CD4-positive, alpha-beta T cell treated with Interleukin-2 at 100 ng/mL for 4 hours (primary cell): ENCODE measurements around the gene YTHDF1.

Experiments used
- DNase-seq: peaks from one replicate; pipeline ENCODE4 v3.0.0-alpha.2; 2020; ENCODE audit warnings: low spot score

The YTHDF1 gene

DNA sequence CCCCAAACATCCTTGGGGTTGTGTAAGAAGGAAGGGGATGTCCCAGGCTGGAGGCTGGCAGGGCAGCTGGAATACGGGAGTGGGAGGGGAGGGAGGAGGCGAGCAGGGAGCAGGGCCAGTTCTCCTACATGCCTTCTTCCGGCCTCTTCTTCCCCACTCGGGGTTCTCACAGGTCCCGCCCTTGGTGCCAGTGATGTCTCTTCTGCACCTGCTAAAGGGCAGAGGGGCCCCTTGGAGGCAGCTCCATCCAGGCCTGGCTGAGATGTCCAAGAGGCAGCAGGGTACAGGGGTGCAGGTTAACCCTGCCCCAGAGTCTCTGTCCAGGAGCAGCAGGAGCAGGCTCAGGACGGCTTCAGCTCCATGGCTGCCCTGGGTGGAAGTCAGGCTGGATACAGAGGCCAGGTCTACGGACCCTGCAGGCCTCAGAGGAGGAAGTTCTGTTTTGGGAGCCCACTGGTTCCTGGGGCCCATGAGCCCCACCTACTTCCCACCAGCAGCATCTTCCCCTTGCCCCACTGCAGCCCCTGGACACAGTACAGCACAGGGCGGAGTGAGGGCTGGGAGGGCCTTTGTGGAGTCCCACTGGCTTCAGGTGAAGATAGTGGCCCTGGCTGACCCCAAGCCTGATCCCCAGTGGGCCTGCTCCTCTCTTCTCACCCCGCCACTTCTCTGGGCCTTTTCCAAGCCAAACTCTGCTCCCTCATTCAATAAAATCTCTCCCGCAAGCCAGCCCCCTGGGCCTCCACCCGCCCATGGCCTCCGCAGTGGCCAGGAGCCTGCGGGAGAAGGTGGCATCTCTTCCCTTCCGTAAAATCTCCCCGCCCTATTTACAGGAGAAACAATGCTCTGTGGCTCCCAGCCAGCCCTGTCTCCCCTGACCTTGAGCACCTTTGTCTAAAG lies 60.4 kb downstream of the YTHDF1 start:
- DNase-seq, result no peak

DNA sequence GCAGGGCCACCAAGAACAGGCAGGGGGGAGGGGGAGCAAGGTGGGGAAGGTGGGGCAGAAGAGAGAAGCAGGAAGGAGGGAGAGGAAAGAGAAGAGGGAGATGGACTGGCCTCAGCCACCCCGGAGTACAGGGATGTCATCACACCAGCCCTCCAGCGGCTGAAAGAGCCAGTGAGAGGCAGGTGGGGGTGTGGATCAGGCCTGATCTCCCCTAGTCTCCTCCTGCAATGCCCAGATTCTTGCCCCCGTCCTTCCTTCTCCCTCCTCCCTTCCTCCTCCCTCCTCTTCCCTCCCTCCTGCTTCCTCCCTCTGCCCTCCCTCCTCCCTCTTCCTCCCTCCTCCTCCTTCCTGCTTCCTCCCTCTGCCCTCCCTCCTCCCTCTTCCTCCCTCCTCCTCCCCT lies 61.5 kb downstream of the YTHDF1 start:
- no peak for DNase-seq

- DNase-seq, result no peak
These were observed 62.4 kb downstream of the YTHDF1 start for GRCh38 chr20:63153254-63154221.

- DNase-seq, result no peak
These were observed 63.3 kb downstream of the YTHDF1 start for GRCh38 chr20:63152322-63153253.

- no peak for DNase-seq
These were observed 64.2 kb downstream of the YTHDF1 start for GRCh38 chr20:63151554-63152321.

GRCh38 chr20:63150911-63151531 lies 64.9 kb downstream of the YTHDF1 start:
- DNase-seq, result no peak

- DNase-seq, result no peak
These were observed 65.5 kb downstream of the YTHDF1 start for GRCh38 chr20:63150391-63150898.

DNA sequence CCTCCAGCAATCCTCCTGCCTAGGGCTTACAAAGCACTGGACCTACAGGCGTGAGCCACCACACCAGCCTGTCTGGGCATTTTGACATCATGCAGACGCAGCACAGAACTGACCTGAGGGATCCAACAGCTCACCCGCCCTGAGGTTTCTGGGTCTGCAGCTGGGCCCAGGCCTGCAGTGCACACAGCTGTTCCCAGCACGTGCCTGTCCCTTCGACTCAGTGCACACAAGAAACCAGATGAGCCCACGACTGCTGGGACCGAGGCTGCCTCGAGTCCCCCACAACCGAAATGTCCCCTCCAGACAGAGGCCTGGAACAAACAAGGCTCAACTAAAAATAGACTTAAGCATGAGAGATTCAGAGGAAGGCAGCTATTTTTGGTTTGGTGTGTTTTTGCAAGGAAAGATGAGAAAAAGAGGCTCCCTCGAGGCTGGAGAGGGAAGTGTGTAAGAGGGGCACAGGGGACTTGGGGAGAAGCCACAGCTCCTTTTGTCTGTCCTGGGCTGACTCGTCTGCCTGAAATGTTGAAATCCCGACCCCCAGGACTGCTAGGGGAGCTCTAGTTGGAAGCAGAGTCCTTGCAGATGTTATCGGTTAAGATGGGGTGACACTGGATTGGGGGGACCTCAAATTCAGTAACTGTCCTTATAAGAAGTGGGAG lies 66.3 kb downstream of the YTHDF1 start:
- no peak for DNase-seq

DNA sequence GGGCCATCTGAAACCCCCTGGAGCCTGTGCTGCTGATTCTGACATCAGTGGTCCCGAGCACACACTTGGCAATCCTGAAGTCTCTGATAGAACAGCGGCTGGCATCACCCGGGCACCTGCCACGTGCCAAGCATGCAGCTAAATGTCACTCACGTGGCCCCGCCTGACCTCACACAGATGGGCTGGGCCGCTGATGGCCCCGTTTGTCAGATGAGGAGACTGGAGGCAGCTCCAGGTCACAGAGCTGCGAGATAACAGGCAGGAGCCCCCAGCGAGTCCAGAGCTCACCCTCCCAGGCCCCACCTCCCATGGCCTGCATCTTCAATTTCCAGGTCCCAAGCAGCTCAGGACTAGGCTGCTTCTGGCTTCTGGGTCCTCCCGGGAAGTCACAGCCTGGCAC lies 67.2 kb downstream of the YTHDF1 start:
- no peak for DNase-seq

DNA sequence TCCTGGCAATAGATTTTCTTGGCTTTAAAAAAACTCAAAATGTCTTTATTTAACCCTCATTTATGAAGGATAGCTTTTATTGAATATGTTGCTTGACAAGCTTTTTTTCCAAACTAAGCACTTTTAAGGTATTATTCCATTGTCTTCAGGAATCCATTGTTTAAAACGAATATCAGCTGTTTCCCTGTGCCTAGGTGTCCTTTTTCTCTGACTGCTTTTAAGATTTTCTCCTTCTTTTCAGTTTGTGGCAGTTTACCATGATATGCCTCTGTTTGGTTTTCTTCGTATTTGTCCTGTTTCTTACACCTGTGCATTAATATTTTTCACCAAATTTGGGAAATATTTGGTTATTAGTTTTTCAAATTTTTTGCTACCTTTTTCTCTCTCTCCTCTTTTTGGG lies 68.4 kb downstream of the YTHDF1 start:
- no peak for DNase-seq
